ENCODE measurements around the gene RFX4.

Gene RFX4

GRCh38 chr12:106573239-106573638 is 9.6 kb upstream of the RFX4 start:
- TF ChIP-seq EZH2 (IDR thresholded peaks at IDR 0.05; ENCODE audit: borderline replicate concordance, low read depth, low read length, severe bottlenecking), result no peak
- TF ChIP-seq, protein P1, sequence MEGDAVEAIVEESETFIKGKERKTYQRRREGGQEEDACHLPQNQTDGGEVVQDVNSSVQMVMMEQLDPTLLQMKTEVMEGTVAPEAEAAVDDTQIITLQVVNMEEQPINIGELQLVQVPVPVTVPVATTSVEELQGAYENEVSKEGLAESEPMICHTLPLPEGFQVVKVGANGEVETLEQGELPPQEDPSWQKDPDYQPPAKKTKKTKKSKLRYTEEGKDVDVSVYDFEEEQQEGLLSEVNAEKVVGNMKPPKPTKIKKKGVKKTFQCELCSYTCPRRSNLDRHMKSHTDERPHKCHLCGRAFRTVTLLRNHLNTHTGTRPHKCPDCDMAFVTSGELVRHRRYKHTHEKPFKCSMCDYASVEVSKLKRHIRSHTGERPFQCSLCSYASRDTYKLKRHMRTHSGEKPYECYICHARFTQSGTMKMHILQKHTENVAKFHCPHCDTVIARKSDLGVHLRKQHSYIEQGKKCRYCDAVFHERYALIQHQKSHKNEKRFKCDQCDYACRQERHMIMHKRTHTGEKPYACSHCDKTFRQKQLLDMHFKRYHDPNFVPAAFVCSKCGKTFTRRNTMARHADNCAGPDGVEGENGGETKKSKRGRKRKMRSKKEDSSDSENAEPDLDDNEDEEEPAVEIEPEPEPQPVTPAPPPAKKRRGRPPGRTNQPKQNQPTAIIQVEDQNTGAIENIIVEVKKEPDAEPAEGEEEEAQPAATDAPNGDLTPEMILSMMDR (IDR thresholded peaks at IDR 0.05; ENCODE audit: borderline replicate concordance, extremely low read depth, low read length, poor library complexity, severe bottlenecking), result no peak
- Histone ChIP-seq H3K9ac (ENCODE audit: low read depth, low read length) (no peak overlapping the region), H3K27me3 (ENCODE audit: insufficient read depth, low read length, poor library complexity) (peaks cover 4% of the 10 kb centered on the region), H3K27ac (ENCODE audit: low read length) (no peak overlapping the region), H3K79me2 (ENCODE audit: insufficient read depth, low read length) (no peaks in the 10 kb centered on the region), H3K9me3 (ENCODE audit: insufficient read depth, low read length, severe bottlenecking) (no peaks in the 10 kb centered on the region), H3K36me3 (ENCODE audit: insufficient read depth, low read length) (no peaks in the 10 kb centered on the region), H3K4me3 (ENCODE audit: low read depth in 1 of 2, low read length in 2 of 2) (no peak overlapping the region), H2AFZ (ENCODE audit: low read depth, low read length) (no peak overlapping the region), H4K20me1 (ENCODE audit: insufficient read depth, low read length) (no peaks in the 10 kb centered on the region), H3K4me1 (ENCODE audit: insufficient read depth, low read length) (no peaks in the 10 kb centered on the region), H3K4me2 (ENCODE audit: insufficient read depth, low read length) (no peak overlapping the region)
- ATAC-seq (ENCODE audit: insufficient read depth, low read depth), result no peak
- no peak for DNase-seq

- Histone ChIP-seq H3K4me3 (ENCODE audit: low read depth in 1 of 2, low read length in 2 of 2) (no peak overlapping the region), H4K20me1 (ENCODE audit: insufficient read depth, low read length) (no peaks in the 10 kb centered on the region), H3K9ac (ENCODE audit: low read depth, low read length) (no peak overlapping the region), H2AFZ (ENCODE audit: low read depth, low read length) (no peak overlapping the region), H3K27me3 (ENCODE audit: insufficient read depth, low read length, poor library complexity) (peaks cover 4% of the 10 kb centered on the region), H3K36me3 (ENCODE audit: insufficient read depth, low read length) (no peaks in the 10 kb centered on the region), H3K27ac (ENCODE audit: low read length) (no peak overlapping the region), H3K4me1 (ENCODE audit: insufficient read depth, low read length) (no peaks in the 10 kb centered on the region), H3K4me2 (ENCODE audit: insufficient read depth, low read length) (no peak overlapping the region), H3K9me3 (ENCODE audit: insufficient read depth, low read length, severe bottlenecking) (no peaks in the 10 kb centered on the region), H3K79me2 (ENCODE audit: insufficient read depth, low read length) (no peaks in the 10 kb centered on the region)
- TF ChIP-seq, protein P1 (IDR thresholded peaks at IDR 0.05; ENCODE audit: borderline replicate concordance, extremely low read depth, low read length, poor library complexity, severe bottlenecking), result no peak
- no peak for TF ChIP-seq EZH2 (IDR thresholded peaks at IDR 0.05; ENCODE audit: borderline replicate concordance, low read depth, low read length, severe bottlenecking)
- no peak for ATAC-seq (ENCODE audit: insufficient read depth, low read depth)
- DNase-seq, result no peak
Observed at GRCh38 chr12:106576848-106577247, 6.0 kb upstream of the RFX4 start.

DNA sequence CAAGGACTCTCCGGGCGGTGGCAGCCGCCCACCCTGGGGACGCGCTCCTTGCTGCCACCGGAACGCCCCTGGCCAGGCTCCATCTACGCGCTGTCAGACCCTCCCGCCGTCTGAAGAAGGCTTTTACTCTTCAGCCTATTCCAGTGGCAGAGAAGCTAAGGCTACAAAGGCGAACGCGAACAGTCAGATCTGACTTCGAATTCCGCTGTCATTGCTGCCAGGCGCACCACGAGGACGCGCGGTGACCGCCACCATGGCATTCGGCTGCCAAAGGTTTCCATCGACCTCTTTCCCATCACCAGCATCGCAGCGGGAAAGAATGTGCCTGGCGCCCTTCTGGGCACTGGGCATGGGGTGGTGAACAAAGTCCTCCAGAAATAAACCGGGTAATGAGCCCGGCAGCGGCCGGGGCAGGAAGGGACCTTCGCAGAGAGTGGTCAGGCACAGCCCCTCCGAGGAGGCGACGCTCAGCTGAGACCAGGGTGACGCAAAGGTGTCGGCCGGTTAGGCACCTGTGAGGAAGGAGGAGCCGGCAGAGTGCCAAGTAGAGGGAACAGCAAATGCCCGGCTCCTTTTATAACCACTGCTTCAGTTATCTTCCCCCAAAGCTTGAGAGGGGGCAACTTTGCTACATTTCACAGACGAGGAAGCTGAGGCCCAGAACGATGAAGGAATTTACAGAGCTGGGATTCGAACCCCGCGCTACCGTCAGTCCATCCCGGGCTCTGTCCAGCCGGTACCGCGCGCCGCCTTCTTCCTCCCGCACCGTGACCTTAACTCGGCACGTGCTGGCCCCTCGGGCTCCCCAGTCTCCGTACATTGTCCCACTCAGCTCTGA is 1.9 kb upstream of the RFX4 start:
- no peak overlapping the region for H3K27ac ChIP-seq (ENCODE audit: low read length)
- H3K79me2 ChIP-seq (ENCODE audit: insufficient read depth, low read length), result no peaks in the 10 kb centered on the region
- DNase-seq (no peak), ATAC-seq (ENCODE audit: insufficient read depth, low read depth) (no peak)
- no peaks in the 10 kb centered on the region for H3K36me3 ChIP-seq (ENCODE audit: insufficient read depth, low read length)
- H4K20me1 ChIP-seq (ENCODE audit: insufficient read depth, low read length), result no peaks in the 10 kb centered on the region
- no peak overlapping the region for H3K4me2 ChIP-seq (ENCODE audit: insufficient read depth, low read length)
- H3K4me1 ChIP-seq (ENCODE audit: insufficient read depth, low read length), result no peaks in the 10 kb centered on the region
- no peaks in the 10 kb centered on the region for H3K9me3 ChIP-seq (ENCODE audit: insufficient read depth, low read length, severe bottlenecking)
- H3K9ac ChIP-seq (ENCODE audit: low read depth, low read length), result no peak overlapping the region
- TF ChIP-seq, protein P1 (IDR thresholded peaks at IDR 0.05; ENCODE audit: borderline replicate concordance, extremely low read depth, low read length, poor library complexity, severe bottlenecking), result no peak
- no peak for TF ChIP-seq EZH2 (IDR thresholded peaks at IDR 0.05; ENCODE audit: borderline replicate concordance, low read depth, low read length, severe bottlenecking)
- peaks cover 4% of the 10 kb centered on the region for H3K27me3 ChIP-seq (ENCODE audit: insufficient read depth, low read length, poor library complexity)
- H3K4me3 ChIP-seq (ENCODE audit: low read depth in 1 of 2, low read length in 2 of 2), result no peak overlapping the region
- H2AFZ ChIP-seq (ENCODE audit: low read depth, low read length), result no peak overlapping the region
